ENCODE measurements around the gene SLC27A5.
A peak's percentile ranks its signal among the peaks of the same experiment; 100 is the strongest.
"Not testable (repeated sequence)": the region's sequence is repeated elsewhere in the genome, so short reads cannot be mapped to it uniquely, and the experiment has no call there.

The SLC27A5 gene

GRCh38 chr19:58468216-58468839, 43.5 kb downstream of the SLC27A5 start:
- no peak for DNase-seq (ENCODE audit: low read depth)

GRCh38 chr19:58466760-58467589, 44.8 kb downstream of the SLC27A5 start, which contains the start of gene ZNF324:
Gene ZNF324, plus strand, starts transcription at chr19:58467080. Its CDS starts 2,106 bp downstream, at chr19:58469186.
- DNase-seq (ENCODE audit: low read depth), result peak; percentile 97

GRCh38 chr19:58466089-58466759, 45.6 kb downstream of the SLC27A5 start:
- DNase-seq (ENCODE audit: low read depth), result no peak

GRCh38 chr19:58460039-58460438, 51.8 kb downstream of the SLC27A5 start:
- no peak for DNase-seq (ENCODE audit: low read depth)

- DNase-seq (ENCODE audit: low read depth), result no peak
Observed at GRCh38 chr19:58456111-58456510, 55.7 kb downstream of the SLC27A5 start.

GRCh38 chr19:58455306-58455705, 56.5 kb downstream of the SLC27A5 start:
- no peak for DNase-seq (ENCODE audit: low read depth)

GRCh38 chr19:58453743-58454142, 58.0 kb downstream of the SLC27A5 start:
- DNase-seq (ENCODE audit: low read depth), result no peak

- DNase-seq (ENCODE audit: low read depth), result peak; percentile 94
Observed at GRCh38 chr19:58451358-58452101, 60.3 kb downstream of the SLC27A5 start, which contains the start of gene ZNF324B. Gene ZNF324B, plus strand, starts transcription at chr19:58451622. Its CDS starts 2,080 bp downstream, at chr19:58453702.

- no peak for DNase-seq (ENCODE audit: low read depth)
Observed at GRCh38 chr19:58450856-58451357, 60.9 kb downstream of the SLC27A5 start.

- DNase-seq (ENCODE audit: low read depth), result not testable (repeated sequence)
Observed at GRCh38 chr19:58449980-58450379, 61.8 kb downstream of the SLC27A5 start.

- not testable (repeated sequence) for DNase-seq (ENCODE audit: low read depth)
Observed at GRCh38 chr19:58448860-58449259, 62.9 kb downstream of the SLC27A5 start.
